ENCODE results near the gene PWWP2A. TPM values are rescaled to one million over a fixed set of nuclear protein-coding genes. Genes with fewer than 3 reads are reported as not detected.

PWWP2A gene
- polyA plus RNA-seq, 1 of the 3 experiments (the other 2 are of a cell fraction): 5.7 TPM

DNA sequence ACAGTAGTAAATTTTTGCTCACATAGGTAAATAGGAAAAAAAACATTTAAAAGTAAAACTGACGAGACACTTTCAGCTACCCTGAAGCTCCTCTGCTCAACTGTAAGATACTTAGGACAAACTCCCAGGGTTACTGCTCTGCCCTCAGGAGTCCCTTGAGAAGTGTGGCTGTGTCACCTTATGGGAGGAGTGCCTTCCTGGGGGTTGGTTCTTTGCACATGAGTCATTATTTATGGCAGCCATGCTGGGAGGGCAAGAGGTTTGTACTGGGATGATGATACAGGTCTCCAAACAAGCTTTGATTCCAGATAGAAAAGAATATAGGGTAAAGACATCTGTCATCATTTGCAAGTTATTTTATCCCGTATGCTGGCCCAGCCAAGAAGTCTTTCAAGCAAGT lies 64.4 kb downstream of the PWWP2A start:
- CTCF ChIA-PET: interaction anchor here (1.2 to 3.0 kb wide), 2 partner anchors 33 to 336 kb away, joined by 4 to 12 read pairs; no protein-coding TSS in a partner anchor
- no peaks in the 10 kb centered on the region for H3K27me3 ChIP-seq (ENCODE audit: insufficient read depth)
- no peak overlapping the region for H2AFZ ChIP-seq (ENCODE audit: low read depth)
- no peak for DNase-seq
- no peaks in the 10 kb centered on the region for H3K9me3 ChIP-seq
- POLR2A ChIA-PET: interaction anchor here (1.1 kb wide), 1 partner anchor 110 kb away, joined by 3 read pairs; no protein-coding TSS in a partner anchor
- no peak overlapping the region for H3K4me3 ChIP-seq (ENCODE audit: low read depth in 2 of 2, low read length in 1 of 2)
- WGBS (ENCODE audit: low lambda C conversion rate): 78% methylated on average over 2 of the region's 2 CpGs
- peak overlapping the region in 1 of 2 experiments; percentile 20; a peak in 1 of 4 replicates for H3K27ac ChIP-seq (ENCODE audit: low read depth in 2 of 2, low read length in 1 of 2)
- no peak overlapping the region for H3K9ac ChIP-seq
- no peaks in the 10 kb centered on the region for H3K79me2 ChIP-seq (ENCODE audit: insufficient read depth)
- H4K20me1 ChIP-seq (ENCODE audit: insufficient read depth): no peaks in the 10 kb centered on the region
- TF ChIP-seq FOSL2 (IDR thresholded peaks at IDR 0.05; ENCODE audit: borderline replicate concordance, low read depth): peak; percentile 32; the same call in 1 of the 2 replicates
- TF ChIP-seq SIN3A (IDR thresholded peaks at IDR 0.05; ENCODE audit: borderline replicate concordance, low read depth, low read length): no peak
- TF ChIP-seq JUND (IDR thresholded peaks at IDR 0.05): peak; percentile 33; the same call in 1 of the 2 replicates
- no peak for TF ChIP-seq TAF1 (IDR thresholded peaks at IDR 0.05; ENCODE audit: borderline replicate concordance, low read depth, low read length)
- TF ChIP-seq, protein P1, sequence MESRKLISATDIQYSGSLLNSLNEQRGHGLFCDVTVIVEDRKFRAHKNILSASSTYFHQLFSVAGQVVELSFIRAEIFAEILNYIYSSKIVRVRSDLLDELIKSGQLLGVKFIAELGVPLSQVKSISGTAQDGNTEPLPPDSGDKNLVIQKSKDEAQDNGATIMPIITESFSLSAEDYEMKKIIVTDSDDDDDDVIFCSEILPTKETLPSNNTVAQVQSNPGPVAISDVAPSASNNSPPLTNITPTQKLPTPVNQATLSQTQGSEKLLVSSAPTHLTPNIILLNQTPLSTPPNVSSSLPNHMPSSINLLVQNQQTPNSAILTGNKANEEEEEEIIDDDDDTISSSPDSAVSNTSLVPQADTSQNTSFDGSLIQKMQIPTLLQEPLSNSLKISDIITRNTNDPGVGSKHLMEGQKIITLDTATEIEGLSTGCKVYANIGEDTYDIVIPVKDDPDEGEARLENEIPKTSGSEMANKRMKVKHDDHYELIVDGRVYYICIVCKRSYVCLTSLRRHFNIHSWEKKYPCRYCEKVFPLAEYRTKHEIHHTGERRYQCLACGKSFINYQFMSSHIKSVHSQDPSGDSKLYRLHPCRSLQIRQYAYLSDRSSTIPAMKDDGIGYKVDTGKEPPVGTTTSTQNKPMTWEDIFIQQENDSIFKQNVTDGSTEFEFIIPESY (IDR thresholded peaks at IDR 0.05; ENCODE audit: borderline replicate concordance, low read depth): no peak
- H3K9me2 ChIP-seq: no peaks in the 10 kb centered on the region
- H3F3A ChIP-seq (replicated peaks; ENCODE audit: insufficient read depth): peaks cover 10% of the 10 kb centered on the region
- peaks cover 0 to 5% of the 10 kb centered on the region in 2 experiments; a peak in 1 of 4 replicates for H3K4me1 ChIP-seq (ENCODE audit: control insufficient read depth in 1 of 2, insufficient read depth in 2 of 2, low read depth in 1 of 2, low read length in 1 of 2)
- peaks cover 54 to 76% of the 10 kb centered on the region in 2 experiments for H3K36me3 ChIP-seq (replicated peaks in 1 of 2; ENCODE audit: control insufficient read depth in 1 of 2, insufficient read depth in 2 of 2, low read length in 1 of 2)
- no peak overlapping the region; the same call in 1 of the 2 replicates for H3K4me2 ChIP-seq

DNA sequence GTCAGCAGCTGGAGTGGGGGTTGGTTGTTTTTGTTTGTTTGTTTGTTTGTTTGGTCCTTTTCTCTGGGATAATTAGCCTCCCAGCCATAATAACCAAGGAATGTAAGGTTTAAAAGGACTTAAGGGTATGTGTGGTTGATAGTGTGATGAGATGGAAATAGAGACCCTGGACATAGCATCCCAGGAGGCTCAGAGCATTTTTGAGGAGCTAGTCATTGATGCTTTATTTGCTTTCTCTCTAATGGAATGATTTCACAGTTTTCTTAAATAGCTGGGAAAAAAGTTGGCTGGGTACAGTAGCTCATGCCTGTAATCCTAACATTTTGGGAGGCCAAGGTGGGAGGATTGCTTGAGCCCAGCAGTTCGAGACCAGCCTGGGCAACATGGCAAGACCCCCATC lies 65.2 kb downstream of the PWWP2A start:
- POLR2A ChIA-PET: no interaction called here
- H3K9ac ChIP-seq: no peak overlapping the region
- TF ChIP-seq RXRA (IDR thresholded peaks at IDR 0.05; ENCODE audit: borderline replicate concordance, low read depth) (no peak), TEAD4 (IDR thresholded peaks at IDR 0.05; ENCODE audit: borderline replicate concordance, insufficient read depth) (no peak), EP300 (IDR thresholded peaks at IDR 0.05; ENCODE audit: borderline replicate concordance in 1 of 2, low read depth in 1 of 2, low read length in 1 of 2) (no peak), SIN3A (IDR thresholded peaks at IDR 0.05; ENCODE audit: borderline replicate concordance, low read depth, low read length) (no peak), SMC3 (IDR thresholded peaks at IDR 0.05; ENCODE audit: low read depth, low read length) (no peak), EZH2phosphoT487 (IDR thresholded peaks at IDR 0.05; ENCODE audit: borderline replicate concordance, low read depth) (no peak), FOSL2 (IDR thresholded peaks at IDR 0.05; ENCODE audit: borderline replicate concordance, low read depth) (no peak), NFIC (IDR thresholded peaks at IDR 0.05; ENCODE audit: borderline replicate concordance) (no peak), GABPA (IDR thresholded peaks at IDR 0.05; ENCODE audit: low read depth) (no peak), YY1 (IDR thresholded peaks at IDR 0.05; ENCODE audit: low read depth) (no peak), FOXJ3 (CRISPR knock-in tag; IDR thresholded peaks at IDR 0.05) (no peak), JUND (IDR thresholded peaks at IDR 0.05) (no peak), RFX5 (IDR thresholded peaks at IDR 0.05; ENCODE audit: low read length) (no peak)
- TF ChIP-seq, protein P2, sequence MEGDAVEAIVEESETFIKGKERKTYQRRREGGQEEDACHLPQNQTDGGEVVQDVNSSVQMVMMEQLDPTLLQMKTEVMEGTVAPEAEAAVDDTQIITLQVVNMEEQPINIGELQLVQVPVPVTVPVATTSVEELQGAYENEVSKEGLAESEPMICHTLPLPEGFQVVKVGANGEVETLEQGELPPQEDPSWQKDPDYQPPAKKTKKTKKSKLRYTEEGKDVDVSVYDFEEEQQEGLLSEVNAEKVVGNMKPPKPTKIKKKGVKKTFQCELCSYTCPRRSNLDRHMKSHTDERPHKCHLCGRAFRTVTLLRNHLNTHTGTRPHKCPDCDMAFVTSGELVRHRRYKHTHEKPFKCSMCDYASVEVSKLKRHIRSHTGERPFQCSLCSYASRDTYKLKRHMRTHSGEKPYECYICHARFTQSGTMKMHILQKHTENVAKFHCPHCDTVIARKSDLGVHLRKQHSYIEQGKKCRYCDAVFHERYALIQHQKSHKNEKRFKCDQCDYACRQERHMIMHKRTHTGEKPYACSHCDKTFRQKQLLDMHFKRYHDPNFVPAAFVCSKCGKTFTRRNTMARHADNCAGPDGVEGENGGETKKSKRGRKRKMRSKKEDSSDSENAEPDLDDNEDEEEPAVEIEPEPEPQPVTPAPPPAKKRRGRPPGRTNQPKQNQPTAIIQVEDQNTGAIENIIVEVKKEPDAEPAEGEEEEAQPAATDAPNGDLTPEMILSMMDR (IDR thresholded peaks at IDR 0.05): no peak
- TF ChIP-seq, protein P3, sequence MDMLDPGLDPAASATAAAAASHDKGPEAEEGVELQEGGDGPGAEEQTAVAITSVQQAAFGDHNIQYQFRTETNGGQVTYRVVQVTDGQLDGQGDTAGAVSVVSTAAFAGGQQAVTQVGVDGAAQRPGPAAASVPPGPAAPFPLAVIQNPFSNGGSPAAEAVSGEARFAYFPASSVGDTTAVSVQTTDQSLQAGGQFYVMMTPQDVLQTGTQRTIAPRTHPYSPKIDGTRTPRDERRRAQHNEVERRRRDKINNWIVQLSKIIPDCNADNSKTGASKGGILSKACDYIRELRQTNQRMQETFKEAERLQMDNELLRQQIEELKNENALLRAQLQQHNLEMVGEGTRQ (IDR thresholded peaks at IDR 0.05; ENCODE audit: borderline replicate concordance, low read depth, low read length): no peak
- TF ChIP-seq, protein P4, sequence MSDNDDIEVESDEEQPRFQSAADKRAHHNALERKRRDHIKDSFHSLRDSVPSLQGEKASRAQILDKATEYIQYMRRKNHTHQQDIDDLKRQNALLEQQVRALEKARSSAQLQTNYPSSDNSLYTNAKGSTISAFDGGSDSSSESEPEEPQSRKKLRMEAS (IDR thresholded peaks at IDR 0.05; ENCODE audit: low read depth): no peak
- TF ChIP-seq, protein P5, sequence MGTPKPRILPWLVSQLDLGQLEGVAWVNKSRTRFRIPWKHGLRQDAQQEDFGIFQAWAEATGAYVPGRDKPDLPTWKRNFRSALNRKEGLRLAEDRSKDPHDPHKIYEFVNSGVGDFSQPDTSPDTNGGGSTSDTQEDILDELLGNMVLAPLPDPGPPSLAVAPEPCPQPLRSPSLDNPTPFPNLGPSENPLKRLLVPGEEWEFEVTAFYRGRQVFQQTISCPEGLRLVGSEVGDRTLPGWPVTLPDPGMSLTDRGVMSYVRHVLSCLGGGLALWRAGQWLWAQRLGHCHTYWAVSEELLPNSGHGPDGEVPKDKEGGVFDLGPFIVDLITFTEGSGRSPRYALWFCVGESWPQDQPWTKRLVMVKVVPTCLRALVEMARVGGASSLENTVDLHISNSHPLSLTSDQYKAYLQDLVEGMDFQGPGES (IDR thresholded peaks at IDR 0.05; ENCODE audit: low read depth, low read length): no peak

More for the DNA sequence above, 65.2 kb downstream of the PWWP2A start:
- 89% methylated on average over 1 of the region's 1 CpG for WGBS (ENCODE audit: low lambda C conversion rate)
- no peak overlapping the region for H2AFZ ChIP-seq (ENCODE audit: low read depth)
- no peak for DNase-seq
- no peaks in the 10 kb centered on the region for H3K9me3 ChIP-seq
- H3K9me2 ChIP-seq: no peaks in the 10 kb centered on the region
- no peaks in the 10 kb centered on the region for H4K20me1 ChIP-seq (ENCODE audit: insufficient read depth)
- H3K4me1 ChIP-seq (ENCODE audit: control insufficient read depth in 1 of 2, insufficient read depth in 2 of 2, low read depth in 1 of 2, low read length in 1 of 2): peaks cover 0 to 5% of the 10 kb centered on the region in 2 experiments; a peak in 1 of 4 replicates
- H3K27ac ChIP-seq (ENCODE audit: low read depth in 2 of 2, low read length in 1 of 2): peak overlapping the region in 1 of 2 experiments; percentile 20; a peak in 2 of 4 replicates
- peaks cover 57 to 73% of the 10 kb centered on the region in 2 experiments for H3K36me3 ChIP-seq (replicated peaks in 1 of 2; ENCODE audit: control insufficient read depth in 1 of 2, insufficient read depth in 2 of 2, low read length in 1 of 2)
- CTCF ChIA-PET: interaction anchor here (1.2 to 3.0 kb wide), 4 partner anchors 9 to 385 kb away, joined by 4 to 12 read pairs (median 4); no protein-coding TSS in a partner anchor
- H3K4me3 ChIP-seq (ENCODE audit: low read depth in 2 of 2, low read length in 1 of 2): no peak overlapping the region
- H3F3A ChIP-seq (replicated peaks; ENCODE audit: insufficient read depth): peaks cover 10% of the 10 kb centered on the region
- no peak overlapping the region for H3K4me2 ChIP-seq
- no peaks in the 10 kb centered on the region for H3K79me2 ChIP-seq (ENCODE audit: insufficient read depth)
- no peaks in the 10 kb centered on the region for H3K27me3 ChIP-seq (ENCODE audit: insufficient read depth)
